Measurements from ENCODE around the gene TMPRSS3. TPM values are rescaled to one million over a fixed set of nuclear protein-coding genes. Genes with fewer than 3 reads are reported as not detected.

The TMPRSS3 gene
- total RNA-seq, 1 experiment from 2014 or later = not detected

- Histone ChIP-seq H3K27me3 (replicated peaks; ENCODE audit: insufficient read depth, low read depth, low read length, poor library complexity) (peaks cover 13% of the 10 kb centered on the region), H3K36me3 (ENCODE audit: insufficient read depth, low read length, poor library complexity, severe bottlenecking) (no peaks in the 10 kb centered on the region), H3K4me3 (ENCODE audit: low read depth, low read length, poor library complexity, severe bottlenecking) (no peak overlapping the region), H3K9me3 (ENCODE audit: low read depth, low read length, poor library complexity, severe bottlenecking) (peaks cover 4% of the 10 kb centered on the region), H3K4me1 (ENCODE audit: insufficient read depth, low read length, poor library complexity, severe bottlenecking) (peaks cover 16% of the 10 kb centered on the region), H3K27ac (ENCODE audit: low read depth, low read length, poor library complexity, severe bottlenecking) (no peak overlapping the region)
- intact Hi-C loops (cut with micrococcal nuclease; ENCODE audit: unreplicated experiment) = no loop called here
- TF ChIP-seq CTCF (conservative IDR thresholded peaks at IDR 0.05; ENCODE audit: low read depth, low read length) (no peak), EZH2 (IDR thresholded peaks at IDR 0.05; ENCODE audit: borderline replicate concordance, low read depth, low read length, poor library complexity, severe bottlenecking) (no peak)
- no TSS peak for BruUV-seq (replicated peaks)
- ChIA-PET CTCF (no interaction called here), POLR2A (ENCODE audit: low non-redundant PET) (no interaction called here)
- DNase-seq (ENCODE audit: low spot score) = peak; percentile 76
These were observed 19.3 kb upstream of the TMPRSS3 start for GRCh38 chr21:42414928-42415769.

GRCh38 chr21:42414553-42414927 is 18.7 kb upstream of the TMPRSS3 start:
- Histone ChIP-seq H3K9me3 (ENCODE audit: low read depth, low read length, poor library complexity, severe bottlenecking) (no peaks in the 10 kb centered on the region), H3K27ac (ENCODE audit: low read depth, low read length, poor library complexity, severe bottlenecking) (no peak overlapping the region), H3K4me1 (ENCODE audit: insufficient read depth, low read length, poor library complexity, severe bottlenecking) (peaks cover 16% of the 10 kb centered on the region), H3K36me3 (ENCODE audit: insufficient read depth, low read length, poor library complexity, severe bottlenecking) (no peaks in the 10 kb centered on the region), H3K27me3 (replicated peaks; ENCODE audit: insufficient read depth, low read depth, low read length, poor library complexity) (peaks cover 13% of the 10 kb centered on the region), H3K4me3 (ENCODE audit: low read depth, low read length, poor library complexity, severe bottlenecking) (no peak overlapping the region)
- CTCF ChIA-PET = no interaction called here
- DNase-seq (ENCODE audit: low spot score) = no peak
- POLR2A ChIA-PET (ENCODE audit: low non-redundant PET) = no interaction called here
- no peak for TF ChIP-seq EZH2 (IDR thresholded peaks at IDR 0.05; ENCODE audit: borderline replicate concordance, low read depth, low read length, poor library complexity, severe bottlenecking)
- no TSS peak for BruUV-seq (replicated peaks)
- intact Hi-C loops (cut with micrococcal nuclease; ENCODE audit: unreplicated experiment) = no loop called here

DNA sequence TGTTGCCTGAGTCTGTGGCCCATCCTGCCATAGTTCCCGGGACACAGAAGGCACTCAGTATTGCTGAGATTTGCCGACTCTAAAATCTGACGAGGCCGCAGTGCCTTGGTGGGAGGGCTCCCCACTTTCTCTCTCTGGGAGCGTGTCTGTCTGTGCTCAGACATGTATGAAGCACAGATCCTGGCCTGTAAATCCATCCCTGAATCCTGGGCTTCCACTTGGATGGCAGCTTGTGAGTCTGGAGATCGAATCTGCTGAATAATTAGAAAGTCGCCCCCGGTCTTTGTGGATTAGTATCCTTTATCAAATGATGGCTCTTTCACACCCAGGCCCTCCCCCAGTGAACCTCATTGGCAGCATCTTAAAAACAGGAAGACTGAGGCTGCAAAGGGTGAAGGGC is 18.2 kb upstream of the TMPRSS3 start:
- no peaks in the 10 kb centered on the region for H3K9me3 ChIP-seq (ENCODE audit: low read depth, low read length, poor library complexity, severe bottlenecking)
- H3K27me3 ChIP-seq (replicated peaks; ENCODE audit: insufficient read depth, low read depth, low read length, poor library complexity) = peaks cover 9% of the 10 kb centered on the region
- DNase-seq (ENCODE audit: low spot score) = no peak
- H3K4me3 ChIP-seq (ENCODE audit: low read depth, low read length, poor library complexity, severe bottlenecking) = no peak overlapping the region
- H3K4me1 ChIP-seq (ENCODE audit: insufficient read depth, low read length, poor library complexity, severe bottlenecking) = peaks cover 16% of the 10 kb centered on the region
- ChIA-PET POLR2A (ENCODE audit: low non-redundant PET) (no interaction called here), CTCF (no interaction called here)
- TF ChIP-seq CTCF (conservative IDR thresholded peaks at IDR 0.05; ENCODE audit: low read depth, low read length) (no peak), EZH2 (IDR thresholded peaks at IDR 0.05; ENCODE audit: borderline replicate concordance, low read depth, low read length, poor library complexity, severe bottlenecking) (no peak)
- intact Hi-C loops (cut with micrococcal nuclease; ENCODE audit: unreplicated experiment) = no loop called here
- H3K36me3 ChIP-seq (ENCODE audit: insufficient read depth, low read length, poor library complexity, severe bottlenecking) = no peaks in the 10 kb centered on the region
- no peak overlapping the region for H3K27ac ChIP-seq (ENCODE audit: low read depth, low read length, poor library complexity, severe bottlenecking)
- no TSS peak for BruUV-seq (replicated peaks)

GRCh38 chr21:42413500-42413899 is 17.6 kb upstream of the TMPRSS3 start:
- H3K4me1 ChIP-seq (ENCODE audit: insufficient read depth, low read length, poor library complexity, severe bottlenecking) = peaks cover 16% of the 10 kb centered on the region
- no peak for TF ChIP-seq CTCF (conservative IDR thresholded peaks at IDR 0.05; ENCODE audit: low read depth, low read length)
- TF ChIP-seq EZH2 (IDR thresholded peaks at IDR 0.05; ENCODE audit: borderline replicate concordance, low read depth, low read length, poor library complexity, severe bottlenecking) = no peak
- ChIA-PET CTCF (no interaction called here), POLR2A (ENCODE audit: low non-redundant PET) (no interaction called here)
- no peak overlapping the region for H3K4me3 ChIP-seq (ENCODE audit: low read depth, low read length, poor library complexity, severe bottlenecking)
- H3K36me3 ChIP-seq (ENCODE audit: insufficient read depth, low read length, poor library complexity, severe bottlenecking) = no peaks in the 10 kb centered on the region
- no peak overlapping the region for H3K27ac ChIP-seq (ENCODE audit: low read depth, low read length, poor library complexity, severe bottlenecking)
- DNase-seq (ENCODE audit: low spot score) = no peak
- no peaks in the 10 kb centered on the region for H3K9me3 ChIP-seq (ENCODE audit: low read depth, low read length, poor library complexity, severe bottlenecking)
- intact Hi-C loops (cut with micrococcal nuclease; ENCODE audit: unreplicated experiment) = no loop called here
- no TSS peak for BruUV-seq (replicated peaks)
- peaks cover 3% of the 10 kb centered on the region for H3K27me3 ChIP-seq (replicated peaks; ENCODE audit: insufficient read depth, low read depth, low read length, poor library complexity)
